Measurements from ENCODE around the gene ASS1. TPM values are rescaled to one million over a fixed set of nuclear protein-coding genes. Genes with fewer than 3 reads are reported as not detected.

Gene ASS1
- total RNA-seq, 1 donor from 2014 or later = 8.0 TPM

DNA sequence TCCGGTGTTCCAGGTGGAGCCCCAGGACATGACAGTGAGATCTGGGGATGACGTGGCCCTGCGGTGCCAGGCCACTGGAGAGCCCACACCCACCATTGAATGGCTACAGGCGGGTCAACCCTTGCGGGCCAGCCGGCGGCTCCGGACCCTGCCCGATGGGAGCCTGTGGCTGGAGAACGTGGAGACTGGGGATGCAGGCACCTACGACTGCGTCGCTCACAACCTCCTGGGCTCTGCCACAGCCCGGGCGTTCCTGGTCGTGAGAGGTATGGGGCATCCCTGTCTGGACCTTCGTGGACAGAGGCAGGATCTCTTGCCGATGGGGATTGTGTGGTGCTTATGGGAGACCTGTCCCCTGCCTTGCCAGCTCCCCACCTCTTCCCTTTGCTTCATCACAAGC is 26.0 kb upstream of the ASS1 start:
- intact Hi-C loops (cut with micrococcal nuclease) = no loop called here

DNA sequence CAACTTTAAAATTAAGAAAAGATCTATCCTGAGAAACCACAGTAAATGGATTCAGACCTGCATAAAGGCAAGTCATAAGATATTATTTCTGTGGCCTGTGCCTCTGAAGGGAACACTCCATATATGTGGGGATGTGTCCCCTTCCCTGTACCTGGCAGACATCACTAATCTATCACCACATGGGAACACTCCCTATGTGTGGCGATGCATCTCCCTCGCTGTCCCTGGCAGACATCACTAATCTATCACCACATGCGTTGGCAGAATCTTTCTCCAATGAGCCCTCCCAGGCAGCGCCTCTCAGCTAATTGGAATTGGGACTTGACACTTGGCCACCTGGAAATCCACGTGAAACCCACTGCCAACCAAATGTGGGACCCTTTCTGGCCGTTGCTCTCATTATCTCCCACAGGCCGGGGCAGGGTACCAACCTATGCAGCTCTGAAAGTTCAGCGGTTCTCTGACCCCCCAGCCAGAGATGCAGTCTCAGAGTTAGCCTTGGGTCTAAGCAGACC is 25.2 kb upstream of the ASS1 start:
- intact Hi-C loops (cut with micrococcal nuclease) = no loop called here

DNA sequence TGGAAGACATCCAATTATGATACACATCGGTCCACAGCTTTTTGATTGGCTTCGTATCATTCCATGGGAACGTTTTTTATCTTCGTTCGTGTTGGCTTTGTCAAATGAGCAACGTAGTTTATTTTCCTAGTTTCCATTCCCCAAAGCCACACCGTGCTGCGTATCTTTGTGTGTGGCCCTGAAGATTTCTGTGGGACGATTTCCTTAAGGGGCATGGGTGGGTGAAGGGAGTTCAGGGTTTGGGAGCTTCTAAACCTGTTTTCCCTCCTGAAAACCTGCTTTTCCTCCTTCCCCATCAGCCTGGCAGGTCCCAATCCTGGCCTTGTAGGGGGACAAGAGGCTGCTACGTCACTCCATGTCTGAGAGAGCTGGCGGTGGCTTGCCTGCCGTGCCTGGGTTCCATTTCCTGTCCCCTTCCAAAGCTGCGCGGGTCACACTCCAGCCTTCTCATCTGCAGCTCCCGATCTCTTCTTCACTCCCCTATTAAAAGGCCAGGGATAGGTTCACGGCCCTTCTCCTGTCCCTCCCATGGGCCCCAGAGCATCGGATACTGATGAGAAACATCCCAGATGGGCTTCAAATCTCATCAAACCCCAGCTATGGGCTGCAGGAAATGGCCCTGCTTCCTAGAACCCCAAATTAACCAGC is 23.5 kb upstream of the ASS1 start:
- intact Hi-C loops (cut with micrococcal nuclease) = no loop called here

DNA sequence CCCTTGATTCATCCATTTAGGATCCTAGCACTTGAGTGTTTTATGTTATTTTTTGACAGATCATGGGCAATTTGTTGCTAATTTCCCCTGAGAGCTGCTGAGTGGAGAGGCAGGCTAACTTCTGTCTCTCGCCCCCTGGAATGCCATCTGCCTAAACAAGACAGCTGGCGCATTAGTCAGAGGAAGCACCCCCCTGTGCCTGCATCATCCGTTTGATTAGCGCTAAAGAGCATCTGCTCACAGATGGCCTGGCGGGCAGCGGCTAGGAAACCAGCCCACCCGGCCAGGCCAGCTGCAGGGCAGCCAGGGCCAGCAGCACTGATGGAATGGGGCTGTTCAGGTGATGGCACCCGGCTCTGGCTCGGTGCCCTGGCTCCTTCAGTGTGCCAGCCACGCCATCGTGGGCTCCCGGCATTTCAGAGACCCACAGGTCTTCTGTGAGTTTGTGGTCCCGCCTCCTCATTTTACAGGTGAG is 22.9 kb upstream of the ASS1 start:
- intact Hi-C loops (cut with micrococcal nuclease) = no loop called here

DNA sequence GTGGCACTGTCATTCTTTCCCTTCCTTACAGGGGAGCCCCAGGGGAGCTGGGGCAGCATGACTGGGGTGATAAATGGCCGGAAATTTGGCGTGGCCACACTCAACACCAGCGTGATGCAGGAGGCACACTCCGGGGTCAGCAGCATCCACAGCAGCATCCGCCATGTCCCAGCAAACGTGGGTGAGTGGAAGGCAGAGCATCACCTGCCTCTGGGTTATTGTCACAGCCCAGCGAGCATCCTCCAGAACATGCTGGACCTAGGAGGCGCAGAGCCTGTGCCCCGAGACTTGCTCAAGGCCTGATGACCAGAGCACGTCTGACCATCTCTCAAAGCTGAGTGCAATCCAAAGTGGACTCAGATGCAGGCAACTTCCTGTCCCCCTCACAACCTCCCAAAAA is 22.2 kb upstream of the ASS1 start:
- intact Hi-C loops (cut with micrococcal nuclease) = no loop called here

DNA sequence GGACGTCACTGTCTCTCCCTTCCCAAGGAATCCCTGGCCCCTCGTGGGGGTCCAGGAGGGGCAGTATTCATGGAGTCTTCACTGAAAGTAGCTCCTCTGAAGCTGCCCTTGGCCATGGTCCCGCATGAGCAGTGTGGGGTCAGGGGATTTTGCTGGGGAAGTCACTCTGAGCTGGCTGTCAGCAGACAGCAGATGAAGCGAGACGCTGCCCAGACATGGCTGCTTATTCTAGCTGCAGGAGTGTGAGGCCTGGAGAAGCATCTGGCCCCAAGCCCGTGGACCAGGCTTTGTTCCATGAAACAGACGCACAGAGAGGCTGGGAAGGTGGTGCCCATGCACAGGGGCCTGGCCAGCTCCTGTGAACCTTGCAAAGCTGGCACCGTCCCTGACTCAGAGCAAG is 21.5 kb upstream of the ASS1 start:
- intact Hi-C loops (cut with micrococcal nuclease) = no loop called here

DNA sequence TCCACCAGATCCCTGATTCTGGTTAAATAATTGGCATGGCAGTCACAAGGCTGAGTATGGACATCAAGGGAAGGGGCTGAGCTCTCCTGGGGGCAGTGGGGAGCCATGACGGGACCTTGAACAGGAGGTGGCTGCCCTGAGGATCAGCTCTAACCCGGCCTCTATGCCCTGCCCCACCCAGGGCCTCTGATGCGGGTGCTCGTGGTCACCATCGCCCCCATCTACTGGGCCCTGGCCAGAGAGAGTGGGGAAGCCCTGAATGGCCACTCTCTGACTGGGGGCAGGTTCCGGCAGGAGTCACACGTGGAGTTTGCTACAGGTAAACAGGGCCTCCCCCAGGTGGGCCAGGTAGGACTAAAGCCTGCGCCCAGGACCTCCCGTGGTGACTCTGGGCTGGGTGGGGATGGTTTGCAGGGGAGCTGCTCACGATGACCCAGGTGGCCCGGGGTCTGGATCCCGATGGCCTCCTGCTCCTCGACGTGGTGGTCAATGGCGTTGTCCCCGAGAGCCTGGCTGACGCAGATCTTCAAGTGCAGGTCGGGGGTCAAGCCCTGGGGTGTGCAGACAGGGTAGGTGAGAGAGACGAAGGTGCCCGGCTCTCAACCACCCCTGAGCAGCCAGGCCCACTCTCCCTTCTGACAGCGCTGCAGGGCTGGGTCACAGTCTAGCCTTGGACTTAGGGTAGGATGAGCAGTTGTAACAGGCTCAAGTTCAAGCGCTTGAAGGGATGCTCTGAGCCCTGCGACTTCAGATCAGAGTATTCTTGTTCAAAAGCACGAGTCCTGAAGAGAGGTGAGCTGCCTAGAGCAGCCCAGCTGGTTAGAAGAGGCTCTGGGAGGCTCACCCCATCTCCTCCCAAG is 19.9 kb upstream of the ASS1 start:
- intact Hi-C loops (cut with micrococcal nuclease) = no loop called here

DNA sequence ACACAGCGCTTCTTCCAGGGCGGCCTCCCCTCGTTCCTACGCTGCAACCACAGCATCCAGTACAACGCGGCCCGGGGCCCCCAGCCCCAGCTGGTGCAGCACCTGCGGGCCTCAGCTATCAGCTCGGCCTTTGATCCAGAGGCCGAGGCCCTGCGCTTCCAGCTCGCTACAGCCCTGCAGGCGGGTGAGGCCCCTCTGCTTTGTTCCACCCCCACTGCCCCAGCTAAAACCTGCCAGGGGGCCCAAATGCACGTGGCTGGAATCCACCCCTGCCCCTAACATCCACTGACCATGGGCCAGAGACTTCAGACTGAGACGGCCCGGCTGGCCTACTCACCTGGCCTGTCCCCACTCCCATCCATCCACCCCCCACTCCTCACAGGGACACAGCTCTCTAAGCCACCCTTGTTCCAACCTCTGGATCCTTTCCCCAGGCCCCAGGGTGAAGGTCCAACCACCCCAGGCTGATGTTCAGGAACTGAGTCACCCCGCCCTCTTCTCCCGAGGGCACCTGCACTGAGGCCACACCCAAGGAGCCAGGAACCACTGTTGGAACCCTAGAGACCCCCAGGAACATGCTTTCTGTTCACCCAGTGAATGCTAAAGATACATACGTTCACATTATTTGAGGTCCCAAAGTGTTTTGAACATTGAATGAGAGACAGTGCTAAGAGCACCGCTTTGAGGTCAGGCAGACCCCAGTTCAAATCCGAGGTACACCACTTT is 18.9 kb upstream of the ASS1 start:
- intact Hi-C loops (cut with micrococcal nuclease) = no loop called here

DNA sequence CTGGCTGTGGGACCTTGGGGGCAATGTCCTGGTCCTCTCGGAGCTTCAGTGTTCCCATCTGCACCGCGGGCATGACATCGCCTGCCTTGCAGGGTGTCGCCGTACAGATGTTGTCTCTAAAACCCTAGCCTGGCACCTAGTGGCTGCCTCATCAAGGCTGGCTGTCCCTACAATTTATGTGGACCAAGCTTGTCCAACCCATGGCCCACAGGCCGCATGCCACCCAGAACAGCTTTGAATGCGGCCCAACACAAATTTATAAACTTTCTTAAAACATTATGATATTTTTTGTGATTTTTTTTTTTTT is 18.3 kb upstream of the ASS1 start:
- intact Hi-C loops (cut with micrococcal nuclease) = no loop called here

DNA sequence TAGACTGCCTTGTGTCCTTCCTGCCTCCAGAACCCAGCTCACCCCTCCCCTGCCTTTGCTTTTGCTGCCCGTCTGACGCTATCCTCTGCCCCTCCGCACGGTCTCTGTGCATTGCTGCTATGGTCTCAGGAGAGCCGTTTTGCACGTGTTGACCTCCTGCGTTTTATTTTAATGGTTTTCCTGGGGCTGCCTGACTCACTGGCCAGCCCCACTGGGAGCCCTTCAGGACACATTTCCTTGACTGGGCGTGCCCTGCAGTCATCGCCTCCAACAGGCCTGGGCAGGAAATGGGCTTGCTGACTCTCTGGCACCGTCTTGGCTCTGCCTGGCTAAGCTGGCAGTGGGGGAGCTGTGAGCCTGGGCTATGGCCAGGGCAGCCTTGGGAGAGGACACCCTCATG is 17.9 kb upstream of the ASS1 start:
- intact Hi-C loops (cut with micrococcal nuclease) = no loop called here

DNA sequence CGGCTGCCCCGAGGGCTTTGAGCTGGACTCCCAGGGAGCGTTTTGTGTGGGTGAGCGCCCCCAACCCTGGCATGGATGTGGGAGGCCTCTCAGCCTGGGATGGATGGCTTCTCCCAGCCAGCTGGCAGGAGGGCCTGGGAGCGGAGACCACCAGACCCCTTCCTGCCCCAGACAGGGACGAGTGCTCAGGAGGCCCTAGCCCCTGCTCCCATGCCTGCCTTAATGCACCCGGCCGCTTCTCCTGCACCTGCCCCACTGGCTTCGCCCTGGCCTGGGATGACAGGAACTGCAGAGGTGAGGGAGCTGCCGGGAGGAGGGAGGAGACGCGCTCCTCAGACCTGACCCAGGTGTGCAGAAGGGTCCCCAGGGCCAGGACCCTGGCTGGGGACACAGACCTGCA is 17.4 kb upstream of the ASS1 start:
- intact Hi-C loops (cut with micrococcal nuclease) = no loop called here

DNA sequence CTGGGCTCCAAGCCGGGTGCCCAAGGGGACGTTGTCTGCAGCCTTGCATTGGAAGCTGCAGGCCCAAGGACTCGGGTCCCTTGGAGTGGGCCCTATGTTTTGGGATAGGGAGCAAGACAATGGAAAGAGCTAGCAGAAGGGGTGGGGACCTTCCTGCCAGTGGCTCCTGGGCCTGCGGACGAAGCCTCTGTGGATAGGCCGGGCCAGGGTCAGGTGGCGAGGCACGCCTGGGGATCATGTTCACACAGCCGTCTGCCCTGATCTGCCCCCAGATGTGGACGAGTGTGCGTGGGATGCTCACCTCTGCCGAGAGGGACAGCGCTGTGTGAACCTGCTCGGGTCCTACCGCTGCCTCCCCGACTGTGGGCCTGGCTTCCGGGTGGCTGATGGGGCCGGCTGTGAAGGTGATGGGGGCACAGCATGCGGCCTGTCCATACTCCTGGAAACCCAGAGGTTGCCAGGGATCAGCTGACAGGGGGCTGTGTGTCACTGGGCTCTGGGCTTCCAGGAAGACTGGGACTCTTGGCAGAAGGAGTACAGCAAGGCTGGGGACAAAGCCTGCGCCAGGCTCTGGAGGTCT is 16.6 kb upstream of the ASS1 start:
- intact Hi-C loops (cut with micrococcal nuclease) = no loop called here

DNA sequence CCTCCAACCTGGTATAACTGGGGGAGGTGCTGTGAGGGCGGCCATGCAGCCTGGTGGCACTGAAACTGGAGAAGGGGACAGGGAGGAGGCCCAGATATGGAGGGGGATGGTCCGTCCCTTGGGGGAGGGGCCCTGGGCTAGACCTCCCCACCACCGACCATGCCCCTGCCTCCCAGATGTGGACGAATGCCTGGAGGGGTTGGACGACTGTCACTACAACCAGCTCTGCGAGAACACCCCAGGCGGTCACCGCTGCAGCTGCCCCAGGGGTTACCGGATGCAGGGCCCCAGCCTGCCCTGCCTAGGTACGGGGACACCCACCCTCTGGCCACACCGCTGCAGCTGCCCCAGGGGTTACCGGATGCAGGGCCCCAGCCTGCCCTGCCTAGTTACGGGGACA is 15.4 kb upstream of the ASS1 start:
- intact Hi-C loops (cut with micrococcal nuclease) = no loop called here

DNA sequence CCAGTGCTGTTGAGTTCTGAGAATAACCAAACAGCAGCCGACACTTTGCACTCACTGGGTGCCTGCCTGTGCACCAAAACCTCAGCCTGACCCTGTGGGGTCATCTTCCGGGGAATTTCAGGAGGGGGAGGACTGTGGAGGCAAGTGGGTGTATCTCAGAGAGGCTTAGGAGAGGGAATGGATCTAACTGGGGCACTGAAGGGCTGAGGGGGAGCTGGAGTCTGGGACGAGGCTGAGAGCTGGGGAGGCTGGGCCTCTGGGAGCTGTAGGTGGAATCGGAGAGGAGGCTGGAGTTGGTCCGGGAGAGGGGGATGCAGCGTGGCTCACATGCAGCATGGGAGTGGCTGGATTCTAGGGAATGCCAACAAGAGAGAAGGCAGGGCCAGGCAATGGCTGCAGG is 14.9 kb upstream of the ASS1 start:
- intact Hi-C loops (cut with micrococcal nuclease) = no loop called here

DNA sequence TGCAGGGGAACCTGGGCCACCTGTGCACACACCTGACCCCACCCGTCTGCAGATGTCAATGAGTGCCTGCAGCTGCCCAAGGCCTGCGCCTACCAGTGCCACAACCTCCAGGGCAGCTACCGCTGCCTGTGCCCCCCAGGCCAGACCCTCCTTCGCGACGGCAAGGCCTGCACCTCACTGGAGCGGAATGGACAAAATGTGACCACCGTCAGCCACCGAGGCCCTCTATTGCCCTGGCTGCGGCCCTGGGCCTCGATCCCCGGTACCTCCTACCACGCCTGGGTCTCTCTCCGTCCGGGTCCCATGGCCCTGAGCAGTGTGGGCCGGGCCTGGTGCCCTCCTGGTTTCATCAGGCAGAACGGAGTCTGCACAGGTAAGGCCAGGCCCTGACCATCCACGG is 14.5 kb upstream of the ASS1 start:
- intact Hi-C loops (cut with micrococcal nuclease) = no loop called here

DNA sequence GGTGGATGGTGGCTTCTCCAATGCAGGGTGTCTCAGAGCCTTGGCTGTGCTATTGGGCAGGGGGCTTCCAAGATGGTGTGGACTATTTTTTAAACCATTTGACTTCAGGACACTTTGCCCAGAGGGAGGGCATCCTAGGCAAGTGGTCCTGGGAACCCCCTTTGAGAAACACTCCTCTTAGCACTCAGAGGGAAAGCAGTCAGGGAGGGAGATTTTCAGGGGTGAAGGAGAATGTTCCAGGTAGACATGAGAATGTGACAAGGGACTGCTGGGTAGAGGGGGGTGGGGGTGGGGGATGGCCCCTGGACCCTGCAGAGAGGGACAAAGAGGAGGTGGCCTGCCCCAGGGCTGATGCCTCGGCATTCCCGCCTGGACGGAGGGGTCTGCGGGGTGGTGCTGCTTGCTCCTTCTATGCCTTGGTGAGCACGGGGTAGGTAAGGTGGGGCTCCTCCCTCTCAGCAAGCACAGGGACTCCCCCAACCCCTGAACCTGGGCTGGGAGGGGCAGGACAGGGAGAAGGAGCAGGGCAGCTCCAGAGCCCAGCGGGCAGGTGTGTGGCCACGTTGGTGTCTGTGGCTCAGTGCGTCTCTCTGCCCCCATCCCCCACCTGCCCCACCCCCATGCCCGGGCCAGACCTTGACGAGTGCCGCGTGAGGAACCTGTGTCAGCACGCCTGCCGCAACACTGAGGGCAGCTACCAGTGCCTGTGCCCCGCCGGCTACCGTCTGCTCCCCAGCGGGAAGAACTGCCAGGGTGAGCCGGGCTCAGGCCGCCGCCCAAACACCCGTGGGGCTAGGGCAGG is 13.8 kb upstream of the ASS1 start:
- intact Hi-C loops (cut with micrococcal nuclease) = no loop called here

DNA sequence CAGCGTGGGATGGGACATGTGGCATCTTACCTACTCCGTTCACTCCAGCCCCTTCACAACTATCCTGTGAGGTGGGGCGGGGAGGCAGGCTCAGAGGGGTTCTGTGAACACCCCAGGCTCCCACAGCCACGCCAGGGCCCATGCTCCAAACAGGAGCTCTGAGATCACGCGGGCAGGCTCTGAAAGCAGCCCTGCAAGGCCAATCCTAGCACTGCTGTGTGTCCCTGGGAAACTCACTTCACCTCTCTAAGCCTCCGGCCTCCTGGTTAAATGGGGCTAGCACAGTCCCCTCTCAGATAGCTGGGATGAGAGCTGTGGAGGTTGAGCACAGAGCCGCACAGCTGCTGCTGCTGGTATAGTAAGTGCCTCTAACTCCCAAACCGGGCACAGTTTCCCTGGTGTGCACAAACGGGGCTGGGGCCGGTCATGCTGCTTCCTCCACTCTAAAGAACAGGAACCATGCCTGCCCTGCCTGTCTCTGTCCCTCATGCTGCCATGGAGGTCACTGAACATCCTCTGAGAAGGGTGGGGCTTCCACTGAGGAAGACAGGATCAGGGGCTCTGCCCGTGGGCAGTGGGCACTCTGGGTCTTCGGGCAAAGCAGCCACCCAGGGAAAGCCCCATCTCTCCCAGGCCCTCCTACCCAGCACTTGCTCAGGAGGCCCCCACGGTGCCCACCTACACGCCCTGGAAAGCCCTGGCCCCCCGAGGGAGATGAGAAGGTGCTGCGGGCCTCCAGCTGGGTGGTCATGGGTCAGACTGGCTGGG is 13.0 kb upstream of the ASS1 start:
- intact Hi-C loops (cut with micrococcal nuclease) = no loop called here

DNA sequence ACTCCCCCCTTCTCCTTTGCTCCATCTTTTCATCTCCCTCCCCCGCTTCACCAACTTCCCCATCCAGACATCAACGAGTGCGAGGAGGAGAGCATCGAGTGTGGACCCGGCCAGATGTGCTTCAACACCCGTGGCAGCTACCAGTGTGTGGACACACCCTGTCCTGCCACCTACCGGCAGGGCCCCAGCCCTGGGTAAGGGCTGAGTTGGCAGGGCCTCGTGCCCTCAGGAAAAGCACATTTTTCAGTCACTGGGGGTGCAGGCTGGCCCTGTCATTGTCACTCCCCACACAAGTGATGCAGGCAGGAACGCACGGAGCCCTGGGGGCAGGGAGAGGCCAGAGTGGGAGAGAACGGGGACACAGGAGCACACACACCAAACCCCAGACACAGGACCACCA is 12.4 kb upstream of the ASS1 start:
- intact Hi-C loops (cut with micrococcal nuclease) = no loop called here

DNA sequence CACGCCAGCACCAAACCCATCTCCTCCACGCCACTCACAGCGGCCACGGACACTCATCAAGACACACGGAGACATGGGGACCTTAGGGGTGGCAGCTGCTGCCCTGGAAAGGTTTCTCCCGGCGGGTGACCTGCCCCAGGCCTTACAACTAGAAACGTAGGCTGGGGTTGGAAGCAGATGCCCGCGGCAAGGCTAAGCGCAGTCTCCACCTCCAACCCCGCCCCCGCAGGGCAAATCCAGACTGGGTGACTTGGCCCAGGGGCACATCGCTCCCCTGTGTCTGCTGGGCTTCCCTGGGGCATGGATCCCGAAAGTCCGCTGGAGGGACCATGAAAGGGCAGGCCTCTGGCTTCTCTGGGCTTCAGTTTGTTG is 12.0 kb upstream of the ASS1 start:
- intact Hi-C loops (cut with micrococcal nuclease) = no loop called here

DNA sequence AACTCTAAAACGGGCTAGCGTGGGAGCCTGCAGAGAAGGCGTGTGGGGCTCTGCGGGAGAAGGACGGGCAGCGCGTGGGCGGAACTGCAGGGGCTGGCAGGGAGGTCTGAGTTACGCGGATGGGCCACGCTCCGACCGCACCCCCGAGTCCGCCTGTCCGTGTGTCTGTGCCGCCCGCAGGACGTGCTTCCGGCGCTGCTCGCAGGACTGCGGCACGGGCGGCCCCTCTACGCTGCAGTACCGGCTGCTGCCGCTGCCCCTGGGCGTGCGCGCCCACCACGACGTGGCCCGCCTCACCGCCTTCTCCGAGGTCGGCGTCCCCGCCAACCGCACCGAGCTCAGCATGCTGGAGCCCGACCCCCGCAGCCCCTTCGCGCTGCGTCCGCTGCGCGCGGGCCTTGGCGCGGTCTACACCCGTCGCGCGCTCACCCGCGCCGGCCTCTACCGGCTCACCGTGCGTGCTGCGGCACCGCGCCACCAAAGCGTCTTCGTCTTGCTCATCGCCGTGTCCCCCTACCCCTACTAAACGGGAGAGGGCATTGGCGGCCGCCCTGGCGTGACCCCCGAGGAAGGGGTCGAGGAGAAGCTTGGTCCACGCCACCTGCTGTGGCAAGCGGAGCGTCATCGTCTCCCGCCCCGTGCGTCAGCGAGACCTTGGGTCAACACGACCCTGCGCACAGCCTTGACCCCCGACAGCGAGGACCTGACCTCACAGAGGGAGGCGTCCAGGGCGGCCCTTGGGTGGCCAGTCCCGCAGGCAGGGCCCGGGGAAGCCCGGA is 11.4 kb upstream of the ASS1 start:
- intact Hi-C loops (cut with micrococcal nuclease) = no loop called here
